KMS-11 (cell line): ENCODE measurements around the gene LILRA6.

Experiments used
- H2AFZ ChIP-seq: fragments of 200-600 bp; sonication (generic); 2 replicates; pipeline ENCODE4 v1.6.1; 2016; ENCODE audit warnings: antibody characterized with exemption, mixed run types, low read depth
- H3K27ac ChIP-seq: fragments of 200-600 bp; sonication (generic); 2 replicates; pipeline ENCODE4 v1.6.1; 2016; ENCODE audit warnings: mild to moderate bottlenecking, mixed run types
- H3K27me3 ChIP-seq: fragments of 200-600 bp; sonication (generic); 2 replicates; pipeline ENCODE4 v1.6.1; 2017; ENCODE audit warnings: mild to moderate bottlenecking, low read depth, mixed run types, moderate library complexity; ENCODE audit not compliant: insufficient read depth
- H3K36me3 ChIP-seq: fragments of 200-600 bp; sonication (generic); 2 replicates; pipeline ENCODE4 v1.6.1; 2017; ENCODE audit warnings: mild to moderate bottlenecking, mixed run types; ENCODE audit not compliant: insufficient read depth
- H3K4me1 ChIP-seq: fragments of 200-600 bp; sonication (generic); 2 replicates; pipeline ENCODE4 v1.6.1; 2016; ENCODE audit warnings: mild to moderate bottlenecking, low read depth, mixed run types; ENCODE audit not compliant: poor library complexity, severe bottlenecking
- H3K4me2 ChIP-seq: fragments of 200-600 bp; sonication (generic); 2 replicates; pipeline ENCODE4 v1.7.0; 2016; ENCODE audit warnings: mild to moderate bottlenecking, mixed run types
- H3K4me3 ChIP-seq: fragments of 200-600 bp; sonication (generic); IDR thresholded peaks from 2 replicates; pipeline ENCODE4 v1.6.1; 2017; ENCODE audit warnings: low read depth, low read length, mixed read lengths; ENCODE audit not compliant: insufficient read depth
- H3K79me2 ChIP-seq: fragments of 200-600 bp; sonication (generic); 2 replicates; pipeline ENCODE4 v1.6.1; 2016; ENCODE audit warnings: low read depth, mixed run types; ENCODE audit not compliant: insufficient read depth
- H3K9ac ChIP-seq: fragments of 200-600 bp; sonication (generic); 2 replicates; pipeline ENCODE4 v1.6.1; 2016; ENCODE audit warnings: mild to moderate bottlenecking, mixed run types
- H4K20me1 ChIP-seq: fragments of 200-600 bp; sonication (generic); 2 replicates; pipeline ENCODE4 v1.6.1; 2016; ENCODE audit warnings: mild to moderate bottlenecking, mixed run types; ENCODE audit not compliant: insufficient read depth
- TF ChIP-seq, protein P1 (sequence below): fragments of 200-600 bp; sonication (generic); conservative IDR thresholded peaks from 2 replicates; pipeline ENCODE4 v1.6.1; 2017; ENCODE audit warnings: low read depth, mild to moderate bottlenecking, antibody characterized with exemption, low read length, moderate library complexity, mixed read lengths

The LILRA6 gene

DNA sequence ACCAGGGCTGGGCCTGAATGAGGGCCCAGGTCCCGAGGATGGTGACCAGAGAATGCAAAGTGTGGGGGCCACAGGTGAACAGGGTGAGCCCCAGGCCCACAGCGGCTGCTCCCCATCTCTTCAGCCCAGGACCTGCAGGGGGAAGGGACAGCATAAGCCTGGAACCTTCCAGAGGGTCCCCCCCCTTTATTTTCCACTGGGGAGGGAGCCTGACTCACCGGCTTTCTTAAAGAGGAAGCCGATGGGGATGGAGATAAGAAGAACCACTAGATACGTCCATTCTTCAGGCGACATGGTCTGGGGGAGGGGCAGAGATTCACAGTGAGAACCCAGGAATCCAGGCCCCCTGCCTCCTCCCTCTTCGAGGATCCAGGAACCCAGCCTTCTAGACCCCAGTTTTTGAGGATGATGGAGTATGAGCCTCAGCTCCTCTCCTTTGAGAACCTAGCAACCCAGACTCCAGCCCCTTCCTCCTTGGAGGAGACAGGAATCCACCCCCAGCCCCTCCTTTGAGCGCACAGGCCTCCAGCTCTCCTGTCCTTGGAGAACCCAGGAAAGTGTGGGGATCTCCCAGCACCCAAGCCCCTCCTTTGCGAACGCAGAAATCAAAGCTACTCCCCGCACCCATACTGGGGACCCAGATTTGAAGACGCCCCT, 54.2 kb downstream of the LILRA6 start:
- H3K4me3 ChIP-seq, result no peak overlapping the region
- H4K20me1 ChIP-seq, result no peaks in the 10 kb centered on the region
- H2AFZ ChIP-seq, result peak overlapping the region; percentile 53; the same call in 1 of the 2 replicates
- H3K79me2 ChIP-seq, result peaks cover 3% of the 10 kb centered on the region; the same call in 1 of the 2 replicates
- no peaks in the 10 kb centered on the region for H3K36me3 ChIP-seq
- peak overlapping the region; percentile 94; the same call in 1 of the 2 replicates for H3K27ac ChIP-seq
- peaks cover 18% of the 10 kb centered on the region for H3K4me1 ChIP-seq
- no peaks in the 10 kb centered on the region for H3K27me3 ChIP-seq
- TF ChIP-seq, protein P1, sequence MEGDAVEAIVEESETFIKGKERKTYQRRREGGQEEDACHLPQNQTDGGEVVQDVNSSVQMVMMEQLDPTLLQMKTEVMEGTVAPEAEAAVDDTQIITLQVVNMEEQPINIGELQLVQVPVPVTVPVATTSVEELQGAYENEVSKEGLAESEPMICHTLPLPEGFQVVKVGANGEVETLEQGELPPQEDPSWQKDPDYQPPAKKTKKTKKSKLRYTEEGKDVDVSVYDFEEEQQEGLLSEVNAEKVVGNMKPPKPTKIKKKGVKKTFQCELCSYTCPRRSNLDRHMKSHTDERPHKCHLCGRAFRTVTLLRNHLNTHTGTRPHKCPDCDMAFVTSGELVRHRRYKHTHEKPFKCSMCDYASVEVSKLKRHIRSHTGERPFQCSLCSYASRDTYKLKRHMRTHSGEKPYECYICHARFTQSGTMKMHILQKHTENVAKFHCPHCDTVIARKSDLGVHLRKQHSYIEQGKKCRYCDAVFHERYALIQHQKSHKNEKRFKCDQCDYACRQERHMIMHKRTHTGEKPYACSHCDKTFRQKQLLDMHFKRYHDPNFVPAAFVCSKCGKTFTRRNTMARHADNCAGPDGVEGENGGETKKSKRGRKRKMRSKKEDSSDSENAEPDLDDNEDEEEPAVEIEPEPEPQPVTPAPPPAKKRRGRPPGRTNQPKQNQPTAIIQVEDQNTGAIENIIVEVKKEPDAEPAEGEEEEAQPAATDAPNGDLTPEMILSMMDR, result no peak
- H3K4me2 ChIP-seq, result peak overlapping the region; percentile 90
- H3K9ac ChIP-seq, result peak overlapping the region; percentile 64; the same call in 1 of the 2 replicates

DNA sequence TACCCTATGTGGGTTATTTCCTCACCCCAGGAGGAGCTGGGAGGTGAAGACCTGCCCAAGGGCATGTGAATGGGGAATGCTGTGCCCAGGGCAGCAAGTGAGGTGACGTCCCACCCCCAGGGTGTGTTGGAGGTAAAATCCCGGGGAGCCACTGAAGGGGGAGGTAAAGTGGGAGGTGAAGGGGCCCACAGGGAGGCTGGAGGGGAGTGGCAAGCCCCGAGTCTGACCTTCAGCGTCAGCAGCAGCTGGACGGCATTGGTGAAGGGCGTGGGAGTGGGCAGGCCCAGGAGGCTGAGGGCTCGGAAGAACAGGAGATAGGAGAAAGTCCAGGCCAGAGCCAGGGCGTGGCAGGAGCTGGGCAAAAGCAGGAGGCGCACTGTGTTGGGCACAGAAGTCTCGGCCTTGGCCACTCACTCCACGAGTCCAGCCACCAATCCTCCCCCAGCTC, 55.6 kb downstream of the LILRA6 start:
- TF ChIP-seq, protein P1, result no peak
- no peak overlapping the region for H3K4me3 ChIP-seq
- H3K36me3 ChIP-seq, result no peaks in the 10 kb centered on the region
- H3K79me2 ChIP-seq, result 0 out of 2 replicates have a peak, but pooled peaks cover 3% of the 10 kb centered on the region
- H4K20me1 ChIP-seq, result no peaks in the 10 kb centered on the region
- H3K27me3 ChIP-seq, result no peaks in the 10 kb centered on the region
- H3K4me2 ChIP-seq, result no peak overlapping the region
- H3K27ac ChIP-seq, result no peak overlapping the region
- no peak overlapping the region for H3K9ac ChIP-seq
- no peak overlapping the region for H2AFZ ChIP-seq
- H3K4me1 ChIP-seq, result peaks cover 9% of the 10 kb centered on the region
